ENCODE data around the gene RECK. TPM values are rescaled to one million over a fixed set of nuclear protein-coding genes. Genes with fewer than 3 reads are reported as not detected.

Gene RECK
- total RNA-seq, 4 donors from 2014 or later = 2.1 to 9.7 (median 3.7) TPM

DNA sequence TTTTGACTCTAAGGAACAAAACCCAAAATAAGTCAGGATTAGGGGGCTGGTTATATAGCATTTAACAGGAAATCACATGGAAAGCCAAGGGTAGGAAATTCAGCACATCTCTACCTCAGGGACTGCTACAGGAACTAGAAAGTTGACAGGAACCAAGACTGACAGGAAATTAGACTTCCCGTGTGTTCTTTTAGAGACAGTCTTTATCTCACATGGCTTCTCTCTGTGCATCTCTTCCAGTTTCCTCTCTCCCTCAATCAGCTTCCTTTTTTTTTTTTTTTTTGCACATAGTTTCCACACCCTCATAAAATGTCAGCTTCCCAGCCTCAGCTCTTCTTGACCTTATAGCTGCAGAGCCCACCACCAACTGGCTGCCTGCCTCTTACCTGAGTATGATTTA, 4.8 kb downstream of the RECK start:
- TF ChIP-seq, protein P1, sequence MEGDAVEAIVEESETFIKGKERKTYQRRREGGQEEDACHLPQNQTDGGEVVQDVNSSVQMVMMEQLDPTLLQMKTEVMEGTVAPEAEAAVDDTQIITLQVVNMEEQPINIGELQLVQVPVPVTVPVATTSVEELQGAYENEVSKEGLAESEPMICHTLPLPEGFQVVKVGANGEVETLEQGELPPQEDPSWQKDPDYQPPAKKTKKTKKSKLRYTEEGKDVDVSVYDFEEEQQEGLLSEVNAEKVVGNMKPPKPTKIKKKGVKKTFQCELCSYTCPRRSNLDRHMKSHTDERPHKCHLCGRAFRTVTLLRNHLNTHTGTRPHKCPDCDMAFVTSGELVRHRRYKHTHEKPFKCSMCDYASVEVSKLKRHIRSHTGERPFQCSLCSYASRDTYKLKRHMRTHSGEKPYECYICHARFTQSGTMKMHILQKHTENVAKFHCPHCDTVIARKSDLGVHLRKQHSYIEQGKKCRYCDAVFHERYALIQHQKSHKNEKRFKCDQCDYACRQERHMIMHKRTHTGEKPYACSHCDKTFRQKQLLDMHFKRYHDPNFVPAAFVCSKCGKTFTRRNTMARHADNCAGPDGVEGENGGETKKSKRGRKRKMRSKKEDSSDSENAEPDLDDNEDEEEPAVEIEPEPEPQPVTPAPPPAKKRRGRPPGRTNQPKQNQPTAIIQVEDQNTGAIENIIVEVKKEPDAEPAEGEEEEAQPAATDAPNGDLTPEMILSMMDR (IDR thresholded peaks at IDR 0.05) = no peak
- no peak for TF ChIP-seq POLR2A (IDR thresholded peaks at IDR 0.05)
- no peak for DNase-seq (ENCODE audit: low spot score in 2 of 2)
- WGBS, 2 donors = 21 to 43% methylated on average over 1 of the region's 1 CpG

DNA sequence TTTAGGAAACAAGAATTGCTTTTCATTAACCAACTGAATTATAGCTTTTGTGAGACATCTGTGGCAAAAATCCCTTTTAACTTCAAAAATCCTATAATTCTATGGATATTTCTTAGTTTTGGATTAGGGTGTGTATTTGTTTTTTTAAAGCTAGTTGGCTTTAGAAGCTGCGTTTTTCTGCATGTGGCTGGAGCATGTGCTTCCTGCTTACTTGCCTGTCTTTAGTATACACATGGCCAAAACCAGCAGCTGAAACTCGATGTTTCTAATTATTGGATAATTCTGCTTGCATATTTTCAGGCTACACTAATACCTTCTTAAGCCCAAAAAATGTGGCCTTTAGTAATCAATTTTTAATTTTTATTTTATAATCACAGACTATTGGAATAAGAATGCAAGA, 8.9 kb downstream of the RECK start:
- DNase-seq (ENCODE audit: low spot score in 2 of 2) = no peak
- TF ChIP-seq, protein P1 (IDR thresholded peaks at IDR 0.05) = no peak
- no peak for TF ChIP-seq POLR2A (IDR thresholded peaks at IDR 0.05)
- 48 to 51% methylated on average over 2 of the region's 2 CpGs for WGBS, 2 donors

More for the DNA sequence above, 4.8 kb downstream of the RECK start:
- no peak overlapping the region for H3K4me3 ChIP-seq (ENCODE audit: low read depth, poor library complexity, severe bottlenecking)
- intact Hi-C loops (cut with DNase I; ENCODE audit: low total_unique reads) = no loop called here

DNA sequence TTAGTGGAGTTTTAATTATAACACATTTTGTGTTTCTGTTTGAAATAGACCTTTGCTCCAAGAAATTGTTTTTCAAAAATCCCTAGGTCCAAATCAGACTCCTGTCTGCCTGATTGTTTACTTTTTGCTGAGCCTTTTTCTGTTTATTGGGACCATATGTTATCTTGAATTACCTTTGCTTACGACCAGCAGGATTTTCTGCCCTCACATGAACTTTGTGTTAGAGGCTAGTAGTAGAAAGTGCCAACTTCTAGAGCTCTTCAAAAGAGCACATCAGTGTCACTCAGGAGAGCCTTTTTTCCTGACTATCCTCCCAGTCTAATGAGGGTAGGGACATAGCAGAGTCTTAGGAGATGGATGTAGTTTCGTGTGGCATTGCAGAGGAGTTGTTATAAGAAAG, 10.2 kb downstream of the RECK start:
- 62 to 83% methylated on average over 2 of the region's 2 CpGs for WGBS, 2 donors
- intact Hi-C loops (cut with DNase I; ENCODE audit: low total_unique reads) = no loop called here
- no peak for TF ChIP-seq POLR2A (IDR thresholded peaks at IDR 0.05)
- TF ChIP-seq, protein P1 (IDR thresholded peaks at IDR 0.05) = no peak
- DNase-seq (ENCODE audit: low spot score in 2 of 2) = no peak
- no peak overlapping the region for H3K4me3 ChIP-seq (ENCODE audit: low read depth, poor library complexity, severe bottlenecking)

More for the DNA sequence above, 8.9 kb downstream of the RECK start:
- intact Hi-C loops (cut with DNase I; ENCODE audit: low total_unique reads) = no loop called here
- no peak overlapping the region for H3K4me3 ChIP-seq (ENCODE audit: low read depth, poor library complexity, severe bottlenecking)

DNA sequence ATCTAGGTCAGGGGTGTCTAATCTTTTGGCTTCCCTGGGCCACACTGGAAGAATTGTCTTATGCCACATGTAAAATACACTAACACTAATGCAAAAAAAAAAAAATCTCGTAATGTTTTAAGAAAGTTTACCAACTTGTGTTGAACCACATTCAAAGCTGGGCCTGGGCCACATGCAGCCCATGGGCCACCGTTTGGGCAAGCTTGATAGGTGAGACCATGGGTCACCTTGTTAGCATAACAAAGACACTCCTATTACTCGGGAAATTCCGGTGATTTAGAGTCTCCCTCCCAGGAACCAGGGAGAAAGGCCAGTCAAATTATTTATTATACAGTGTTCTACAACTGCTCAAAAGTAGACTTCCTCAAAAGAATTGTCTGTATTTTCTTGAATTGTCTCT, 12.7 kb downstream of the RECK start:
- 66 to 71% methylated on average over 4 of the region's 4 CpGs for WGBS, 2 donors
- H3K4me3 ChIP-seq (ENCODE audit: low read depth, poor library complexity, severe bottlenecking) = no peak overlapping the region
- no peak for TF ChIP-seq POLR2A (IDR thresholded peaks at IDR 0.05)
- TF ChIP-seq, protein P1 (IDR thresholded peaks at IDR 0.05) = no peak
- intact Hi-C loops (cut with DNase I; ENCODE audit: low total_unique reads) = no loop called here
- DNase-seq (ENCODE audit: low spot score in 2 of 2) = no peak

DNA sequence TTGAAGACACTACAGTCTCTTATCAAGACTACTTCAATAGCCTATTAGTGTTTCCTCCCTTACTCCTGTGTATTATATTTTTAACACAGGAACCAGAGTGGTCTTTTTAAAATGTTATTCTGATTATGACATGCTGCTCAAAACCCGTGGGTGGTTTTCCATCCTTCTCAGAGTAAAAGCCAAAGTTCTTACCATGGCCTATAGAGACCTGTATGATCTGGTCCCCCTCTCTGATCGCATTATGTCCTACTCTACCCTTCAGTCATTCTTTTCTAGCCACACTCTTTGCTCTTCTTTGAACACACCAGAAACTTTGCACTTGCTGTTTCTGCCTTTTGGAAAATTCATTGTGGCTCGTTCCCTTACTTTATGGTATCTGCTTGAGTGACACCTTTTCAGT, 13.8 kb downstream of the RECK start:
- intact Hi-C loops (cut with DNase I; ENCODE audit: low total_unique reads) = no loop called here
- WGBS, 2 donors = 84 to 93% methylated on average over 3 of the region's 3 CpGs
- TF ChIP-seq, protein P1 (IDR thresholded peaks at IDR 0.05) = no peak
- no peak for TF ChIP-seq POLR2A (IDR thresholded peaks at IDR 0.05)
- no peak overlapping the region for H3K4me3 ChIP-seq (ENCODE audit: low read depth, poor library complexity, severe bottlenecking)
- no peak for DNase-seq (ENCODE audit: low spot score in 2 of 2)

DNA sequence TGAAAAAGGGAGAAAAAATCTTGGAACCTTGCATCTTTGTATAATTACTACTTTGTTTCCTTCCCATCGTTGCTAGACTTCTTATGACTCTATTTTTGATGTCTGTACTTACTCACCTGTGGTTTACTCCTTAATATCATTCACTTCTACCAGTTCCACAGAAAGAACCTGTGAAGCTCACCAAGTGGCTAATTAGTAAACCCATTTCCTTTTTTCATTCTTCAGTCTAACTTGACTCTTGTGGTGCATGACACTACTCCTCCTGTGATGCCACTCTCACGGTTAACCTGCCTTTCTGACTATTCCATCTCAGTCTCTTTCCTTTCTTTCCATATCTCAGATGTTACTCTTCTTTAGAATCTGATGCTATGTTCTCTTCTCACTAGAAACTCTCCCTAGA, 14.6 kb downstream of the RECK start:
- intact Hi-C loops (cut with DNase I; ENCODE audit: low total_unique reads) = no loop called here
- DNase-seq (ENCODE audit: low spot score in 2 of 2) = no peak
- H3K4me3 ChIP-seq (ENCODE audit: low read depth, poor library complexity, severe bottlenecking) = no peak overlapping the region
- WGBS, 2 donors = 60 to 71% methylated on average over 2 of the region's 2 CpGs
- TF ChIP-seq, protein P1 (IDR thresholded peaks at IDR 0.05) = no peak
- no peak for TF ChIP-seq POLR2A (IDR thresholded peaks at IDR 0.05)

All from lower leg skin (tissue), 4 donors.